HG02938 (cell line): ENCODE data around the gene ZNF526.

ENCODE experiments used
- ATAC-seq: cut with Tn5 transposase; IDR thresholded peaks from one replicate; pipeline ENCODE4 v1.9.1; 2021; ENCODE audit warnings: mild to moderate bottlenecking, moderate library complexity; ENCODE audit not compliant: unreplicated experiment

ZNF526 gene

GRCh38 chr19:42196011-42197001 lies 23.8 kb upstream of the ZNF526 start:
- ATAC-seq = no peak

GRCh38 chr19:42197375-42197817 lies 22.7 kb upstream of the ZNF526 start:
- ATAC-seq = no peak

- ATAC-seq = no peak
Measured at GRCh38 chr19:42198676-42199439, 21.3 kb upstream of the ZNF526 start.

- no peak for ATAC-seq
Measured at GRCh38 chr19:42199440-42200115, 20.5 kb upstream of the ZNF526 start.

GRCh38 chr19:42200116-42200715 lies 19.9 kb upstream of the ZNF526 start:
- ATAC-seq = no peak

- no peak for ATAC-seq
Measured at GRCh38 chr19:42201489-42202289, 18.4 kb upstream of the ZNF526 start.

- no peak for ATAC-seq
Measured at GRCh38 chr19:42202290-42202880, 17.7 kb upstream of the ZNF526 start.

- ATAC-seq = no peak
Measured at GRCh38 chr19:42203700-42204099, 16.4 kb upstream of the ZNF526 start.

GRCh38 chr19:42204664-42205063 lies 15.4 kb upstream of the ZNF526 start:
- no peak for ATAC-seq

GRCh38 chr19:42206871-42207755 lies 13.0 kb upstream of the ZNF526 start:
- ATAC-seq = no peak

- no peak for ATAC-seq
Measured at GRCh38 chr19:42207767-42208271, 12.3 kb upstream of the ZNF526 start.

- no peak for ATAC-seq
Measured at GRCh38 chr19:42208612-42209011, 11.5 kb upstream of the ZNF526 start.

- no peak for ATAC-seq
Measured at GRCh38 chr19:42212886-42213285, 7.2 kb upstream of the ZNF526 start.

GRCh38 chr19:42214810-42215485 lies 5.2 kb upstream of the ZNF526 start:
- ATAC-seq = no peak

GRCh38 chr19:42216653-42217519 lies 3.2 kb upstream of the ZNF526 start:
- peak; percentile 2 for ATAC-seq

- ATAC-seq = peak; percentile 55
Measured at GRCh38 chr19:42217520-42218437, 2.3 kb upstream of the ZNF526 start, which contains the start of gene DEDD2. TSS of gene DEDD2 (minus strand) at chr19:42217677. CDS start at chr19:42217007, 670 bp downstream.
